Measurements from ENCODE around the gene USP27X.

DNA sequence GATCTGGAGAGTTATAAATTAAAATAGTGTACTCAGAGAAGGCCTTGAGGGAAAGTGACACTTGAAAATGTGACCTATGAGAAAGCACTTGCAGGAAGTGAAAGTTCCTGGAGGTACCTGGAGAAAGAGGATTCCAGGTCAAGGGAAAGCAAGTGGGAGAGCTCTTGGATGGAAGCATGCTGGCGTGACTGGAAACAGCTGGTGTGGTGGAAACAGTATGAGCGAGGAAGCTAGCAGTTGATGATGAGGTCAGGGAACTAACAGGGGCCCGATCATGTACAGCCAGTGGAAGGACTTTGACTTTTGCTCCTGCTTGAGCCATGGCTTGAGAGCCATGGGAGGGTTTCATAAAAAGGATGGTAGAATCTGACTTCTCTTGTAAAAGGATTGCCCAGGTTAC is 33.6 kb downstream of the USP27X start:
- no peak for TF ChIP-seq CTCF (conservative IDR thresholded peaks at IDR 0.05 in 1 of 2, IDR thresholded peaks at IDR 0.05 in 1 of 2; ENCODE audit: low read depth in 1 of 2, low read length in 2 of 2)
- TF ChIP-seq EZH2 (IDR thresholded peaks at IDR 0.05; ENCODE audit: low read length, missing control alignments), result no peak
